ENCODE data around the gene GJA1. TPM values are rescaled to one million over a fixed set of nuclear protein-coding genes. Genes with fewer than 3 reads are reported as not detected.
A peak's percentile ranks its signal among the peaks of the same experiment; 100 is the strongest.
"Not testable (repeated sequence)": the region's sequence is repeated elsewhere in the genome, so short reads cannot be mapped to it uniquely, and the experiment has no call there.

The GJA1 gene
- total RNA-seq, result 10 to 100 TPM in 2 of 6 donors, 1 to 10 TPM in 4; 4.9 to 30.0 (median 6.6) TPM
- polyA plus RNA-seq, result 1 to 10 TPM; 3.3 to 6.9 TPM

- H3K9me3 ChIP-seq, result no peaks in the 10 kb centered on the region
- intact Hi-C loops (cut with DNase I), result no loop called here
- 81 to 87% methylated on average over 5 of the region's 5 CpGs for WGBS, 2 donors
- TF ChIP-seq CTCF (IDR thresholded peaks at IDR 0.05), result no peak
- peak in 3 of 4 donors; percentile 21 to 47 (median 29) for ATAC-seq
- H3K27ac ChIP-seq, result peak within 1 kb of the TSS in 3 of 4 donors; percentile 59 to 83 (median 71)
- H3K4me1 ChIP-seq, result peaks cover 0 to 4% (median 0%) of the 10 kb centered on the region in 3 donors
- H3K4me3 ChIP-seq, result peak within 1 kb of the TSS; percentile 12 to 55 (median 44)
- H3K36me3 ChIP-seq, result no peaks in the 10 kb centered on the region
- peak; percentile 39 for FAIRE-seq
- peak in 1 of 6 donors; percentile 25 for DNase-seq
- no peaks in the 10 kb centered on the region for H3K27me3 ChIP-seq
These were observed at the start of gene GJA1 for GRCh38 chr6:121435444-121436069. Gene GJA1, plus strand, starts transcription at chr6:121435646. Its CDS starts 11,202 bp downstream, at chr6:121446848.

- 81 to 94% methylated on average over 3 of the region's 3 CpGs for WGBS, 2 donors
- not testable (repeated sequence) for H3K9me3 ChIP-seq
These were observed 48.9 kb upstream of the GJA1 start for GRCh38 chr6:121386551-121386950.

GRCh38 chr6:121389419-121389818 lies 46.0 kb upstream of the GJA1 start:
- no peaks in the 10 kb centered on the region for H3K4me1 ChIP-seq
- no peak for TF ChIP-seq CTCF (IDR thresholded peaks at IDR 0.05)
- no peaks in the 10 kb centered on the region for H3K27me3 ChIP-seq
- FAIRE-seq (no peak), DNase-seq (no peak), ATAC-seq (no peak)
- no peak overlapping the region for H3K27ac ChIP-seq
- H3K4me3 ChIP-seq, result no peak overlapping the region
- no peaks in the 10 kb centered on the region for H3K36me3 ChIP-seq
- no peaks in the 10 kb centered on the region for H3K9me3 ChIP-seq
- intact Hi-C loops (cut with DNase I), result no loop called here
- 92% methylated on average over 3 of the region's 3 CpGs for WGBS, 2 donors

More at GRCh38 chr6:121386551-121386950, 48.9 kb upstream of the GJA1 start:
- H3K27me3 ChIP-seq; H3K36me3 ChIP-seq; ATAC-seq; H3K4me3 ChIP-seq; DNase-seq; H3K27ac ChIP-seq; FAIRE-seq; intact Hi-C loops (cut with DNase I); H3K4me1 ChIP-seq: not testable (repeated sequence)

- no peaks in the 10 kb centered on the region for H3K36me3 ChIP-seq
- intact Hi-C loops (cut with DNase I), result no loop called here
- DNase-seq (no peak), FAIRE-seq (no peak), ATAC-seq (no peak)
- H3K27me3 ChIP-seq, result no peaks in the 10 kb centered on the region
- TF ChIP-seq CTCF (IDR thresholded peaks at IDR 0.05), result no peak
- WGBS, 2 donors, result 74 to 75% methylated on average over 1 of the region's 1 CpG
- no peaks in the 10 kb centered on the region for H3K9me3 ChIP-seq
- no peak overlapping the region for H3K27ac ChIP-seq
- H3K4me3 ChIP-seq, result no peak overlapping the region
- H3K4me1 ChIP-seq, result no peaks in the 10 kb centered on the region
These were observed 41.5 kb upstream of the GJA1 start for GRCh38 chr6:121393731-121394505.

GRCh38 chr6:121395736-121396135 lies 39.7 kb upstream of the GJA1 start:
- FAIRE-seq, result no peak
- intact Hi-C loops (cut with DNase I), result no loop called here
- ATAC-seq, result no peak
- WGBS, 2 donors, result 42 to 51% methylated on average over 4 of the region's 4 CpGs
- Histone ChIP-seq H3K36me3 (no peaks in the 10 kb centered on the region), H3K9me3 (no peaks in the 10 kb centered on the region), H3K4me1 (no peaks in the 10 kb centered on the region), H3K4me3 (no peak overlapping the region), H3K27me3 (no peaks in the 10 kb centered on the region), H3K27ac (no peak overlapping the region)
- TF ChIP-seq CTCF (IDR thresholded peaks at IDR 0.05), result no peak
- DNase-seq, result no peak

- WGBS, 2 donors, result 82% methylated on average over 6 of the region's 6 CpGs
- H3K27ac ChIP-seq; intact Hi-C loops (cut with DNase I); H3K36me3 ChIP-seq; H3K9me3 ChIP-seq; ATAC-seq; H3K27me3 ChIP-seq; H3K4me1 ChIP-seq; DNase-seq; FAIRE-seq; H3K4me3 ChIP-seq: not testable (repeated sequence)
These were observed 38.3 kb upstream of the GJA1 start for GRCh38 chr6:121397188-121397587.
